CD4-positive, alpha-beta T cell treated with Interferon gamma for 1 hour (primary cell): ENCODE data around the gene LOXL1.
A peak's percentile ranks its signal among the peaks of the same experiment; 100 is the strongest.

Experiments used
- DNase-seq: peaks from one replicate; pipeline ENCODE4 v3.0.0-alpha.2; 2020

The LOXL1 gene, protein sequence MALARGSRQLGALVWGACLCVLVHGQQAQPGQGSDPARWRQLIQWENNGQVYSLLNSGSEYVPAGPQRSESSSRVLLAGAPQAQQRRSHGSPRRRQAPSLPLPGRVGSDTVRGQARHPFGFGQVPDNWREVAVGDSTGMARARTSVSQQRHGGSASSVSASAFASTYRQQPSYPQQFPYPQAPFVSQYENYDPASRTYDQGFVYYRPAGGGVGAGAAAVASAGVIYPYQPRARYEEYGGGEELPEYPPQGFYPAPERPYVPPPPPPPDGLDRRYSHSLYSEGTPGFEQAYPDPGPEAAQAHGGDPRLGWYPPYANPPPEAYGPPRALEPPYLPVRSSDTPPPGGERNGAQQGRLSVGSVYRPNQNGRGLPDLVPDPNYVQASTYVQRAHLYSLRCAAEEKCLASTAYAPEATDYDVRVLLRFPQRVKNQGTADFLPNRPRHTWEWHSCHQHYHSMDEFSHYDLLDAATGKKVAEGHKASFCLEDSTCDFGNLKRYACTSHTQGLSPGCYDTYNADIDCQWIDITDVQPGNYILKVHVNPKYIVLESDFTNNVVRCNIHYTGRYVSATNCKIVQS

DNA sequence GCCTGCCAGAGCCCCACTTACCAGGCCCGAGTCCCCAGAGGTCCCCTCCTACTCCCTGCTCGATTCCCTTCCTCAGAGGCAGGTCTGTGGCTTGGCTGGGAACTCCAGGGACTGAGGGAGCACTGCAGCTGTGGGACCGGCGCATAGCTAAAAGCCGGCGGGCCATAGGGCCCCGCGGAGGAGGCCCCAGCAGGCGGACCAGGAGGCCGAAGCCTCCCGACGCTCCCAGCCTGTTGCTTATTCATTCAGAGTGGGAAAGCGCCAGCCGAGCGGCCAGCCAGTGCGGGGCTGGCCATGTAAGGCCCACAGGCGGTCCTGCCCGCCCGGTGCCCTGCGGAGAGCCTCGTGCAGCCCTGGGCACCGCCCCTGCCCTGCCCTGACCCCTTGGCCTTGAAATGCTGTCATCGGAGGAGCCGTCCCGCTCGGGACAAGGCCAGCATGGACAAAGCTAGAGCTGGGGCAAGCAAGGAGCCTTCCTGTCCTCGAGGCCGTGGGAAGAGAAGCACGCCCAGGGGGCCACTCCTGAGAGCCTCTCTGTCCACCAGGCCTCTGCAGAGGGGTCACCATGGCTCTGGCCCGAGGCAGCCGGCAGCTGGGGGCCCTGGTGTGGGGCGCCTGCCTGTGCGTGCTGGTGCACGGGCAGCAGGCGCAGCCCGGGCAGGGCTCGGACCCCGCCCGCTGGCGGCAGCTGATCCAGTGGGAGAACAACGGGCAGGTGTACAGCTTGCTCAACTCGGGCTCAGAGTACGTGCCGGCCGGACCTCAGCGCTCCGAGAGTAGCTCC is at the start of gene LOXL1:
LOXL1 (plus strand) TSS at position 244 of the 784 bp plus-strand sequence; CDS start at position 566, 322 bp downstream.
- DNase-seq: no peak

DNA sequence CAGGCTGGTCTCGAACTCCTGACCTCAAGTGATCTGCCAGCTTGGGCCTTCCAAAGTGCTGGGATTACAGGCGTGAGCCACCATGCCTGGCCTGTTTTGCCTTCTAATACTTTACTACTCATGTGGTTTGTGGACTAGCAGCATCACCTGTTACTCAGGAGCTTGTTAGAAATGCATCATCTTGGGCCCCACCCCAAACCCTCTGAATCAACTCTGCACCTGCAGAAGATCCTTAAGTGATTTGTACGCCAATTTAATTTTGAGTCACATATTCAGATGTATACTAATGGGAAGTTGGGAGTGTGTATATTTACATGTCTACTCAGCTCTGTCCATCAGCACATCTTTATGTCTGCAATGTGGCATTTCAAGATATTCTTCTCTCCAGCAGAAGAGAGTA is 46.8 kb upstream of the LOXL1 start:
- DNase-seq: no peak

- no peak for DNase-seq
These were observed 44.5 kb upstream of the LOXL1 start for GRCh38 chr15:73881579-73882320.

GRCh38 chr15:73882761-73883419 is 43.4 kb upstream of the LOXL1 start:
- DNase-seq: no peak

DNA sequence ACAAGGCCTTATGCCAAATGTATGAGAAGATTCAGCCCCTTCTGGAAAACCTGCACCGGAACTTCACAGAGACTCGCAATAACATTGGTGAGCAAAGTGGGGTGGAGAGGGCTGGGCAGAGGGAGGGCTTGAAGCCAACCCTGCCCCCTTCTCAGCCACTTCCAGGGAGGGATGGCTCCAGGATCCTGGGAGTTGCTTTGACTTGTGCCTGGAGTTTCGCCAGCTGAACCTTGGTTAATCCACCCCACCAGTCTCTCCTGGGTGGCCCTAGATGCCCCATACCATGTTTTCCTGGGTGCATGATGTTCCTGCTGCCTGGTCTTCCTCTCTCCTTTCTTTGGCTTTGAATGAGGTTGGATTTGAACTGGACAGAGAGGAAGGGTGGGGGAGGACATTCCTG is 42.1 kb upstream of the LOXL1 start:
- no peak for DNase-seq

DNA sequence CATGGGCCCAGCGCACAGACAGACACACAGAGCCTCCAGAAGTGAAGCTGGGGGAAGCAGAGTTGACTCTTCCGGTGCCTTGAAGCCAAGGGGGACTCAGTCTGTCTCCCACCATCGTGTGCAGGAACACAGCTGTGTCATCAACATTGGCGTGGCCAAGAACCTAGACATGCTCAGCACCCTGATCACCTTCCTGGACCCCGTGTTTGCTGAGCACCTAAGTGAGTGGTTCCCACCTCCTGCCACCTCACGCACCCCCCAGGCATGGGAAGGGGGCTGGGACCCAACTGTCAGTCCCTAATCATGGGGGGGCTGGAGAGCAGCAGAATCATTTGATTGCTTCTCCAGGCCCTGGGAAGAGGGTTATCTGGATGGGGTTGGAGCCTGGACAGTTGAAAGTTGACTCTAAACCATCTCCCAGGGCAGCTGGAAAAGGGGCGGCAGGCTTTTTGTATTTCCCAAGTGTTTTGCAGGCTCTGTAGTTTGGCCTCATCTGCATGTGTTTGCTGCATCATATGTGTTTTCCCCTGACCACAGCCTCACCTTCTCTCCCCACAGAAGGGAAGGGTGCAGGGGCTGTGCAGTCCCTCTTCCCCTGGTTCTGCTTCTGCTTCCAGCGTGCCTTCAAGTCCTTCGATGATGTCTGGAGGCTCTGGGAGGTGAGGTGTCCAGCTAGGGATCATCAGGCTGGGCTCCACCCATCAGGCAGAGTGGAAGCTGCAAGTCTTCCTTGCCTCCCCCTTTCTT is 40.1 kb upstream of the LOXL1 start:
- DNase-seq: no peak

- DNase-seq: no peak
These were observed 39.4 kb upstream of the LOXL1 start for GRCh38 chr15:73886717-73887345.

DNA sequence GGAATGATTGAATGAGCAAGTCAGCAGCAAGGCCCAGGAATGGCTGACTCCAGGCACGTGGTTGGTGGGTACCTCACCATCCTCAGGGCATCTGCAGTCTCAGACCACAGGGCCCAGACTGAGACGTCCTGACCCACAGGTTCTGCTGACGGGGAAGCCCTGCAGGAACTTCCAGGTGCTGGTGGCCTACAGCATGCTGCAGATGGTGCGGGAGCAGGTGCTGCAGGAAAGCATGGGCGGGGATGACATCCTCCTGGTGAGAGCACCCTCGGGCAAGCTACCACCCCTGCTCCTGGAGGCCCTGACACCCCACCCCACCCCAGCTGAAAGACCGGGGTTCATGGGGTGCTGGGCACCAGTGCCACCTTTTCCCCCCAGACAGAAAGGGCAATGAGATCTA is 38.8 kb upstream of the LOXL1 start:
- DNase-seq: no peak

DNA sequence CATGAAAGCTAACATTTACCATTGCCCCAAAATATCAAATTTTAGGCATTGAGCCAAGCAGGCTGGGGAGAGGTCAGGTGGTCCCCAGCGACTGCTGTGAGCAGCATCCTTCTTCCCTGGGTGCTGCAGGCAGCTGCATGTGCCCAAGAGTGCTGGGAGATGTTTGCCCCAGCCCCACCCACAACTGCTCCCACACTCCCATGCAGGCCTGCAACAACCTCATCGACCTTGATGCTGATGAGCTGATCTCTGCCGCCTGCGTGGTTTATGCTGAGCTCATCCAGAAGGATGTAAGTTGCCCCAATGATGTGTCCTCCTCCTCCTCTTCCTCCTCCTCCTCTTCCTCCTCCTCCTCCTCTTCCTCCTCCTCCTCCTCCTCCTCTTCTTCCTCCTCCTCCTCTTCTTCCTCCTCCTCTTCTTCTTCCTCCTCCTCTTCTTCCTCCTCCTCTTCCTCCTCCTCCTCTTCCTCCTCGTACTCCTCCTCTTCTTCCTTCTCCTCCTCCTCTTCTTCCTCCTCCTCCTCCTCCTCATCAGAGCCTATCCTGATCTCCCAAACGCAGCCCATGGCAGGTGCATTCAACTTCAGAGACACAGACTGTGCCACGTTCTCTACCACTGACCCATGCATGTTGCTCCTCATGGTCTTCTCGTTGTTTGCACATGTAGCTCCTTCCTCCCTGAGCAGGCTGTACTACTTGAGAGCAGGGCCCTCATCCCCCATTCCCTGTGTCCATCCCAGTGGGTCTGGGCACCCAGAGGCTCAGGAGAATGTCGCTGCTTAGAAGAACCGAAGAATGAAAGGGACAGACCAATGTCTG is 37.8 kb upstream of the LOXL1 start:
- no peak for DNase-seq

GRCh38 chr15:73889053-73889761 is 37.1 kb upstream of the LOXL1 start:
- DNase-seq: no peak

- no peak for DNase-seq
These were observed 36.5 kb upstream of the LOXL1 start for GRCh38 chr15:73889762-73890124.

DNA sequence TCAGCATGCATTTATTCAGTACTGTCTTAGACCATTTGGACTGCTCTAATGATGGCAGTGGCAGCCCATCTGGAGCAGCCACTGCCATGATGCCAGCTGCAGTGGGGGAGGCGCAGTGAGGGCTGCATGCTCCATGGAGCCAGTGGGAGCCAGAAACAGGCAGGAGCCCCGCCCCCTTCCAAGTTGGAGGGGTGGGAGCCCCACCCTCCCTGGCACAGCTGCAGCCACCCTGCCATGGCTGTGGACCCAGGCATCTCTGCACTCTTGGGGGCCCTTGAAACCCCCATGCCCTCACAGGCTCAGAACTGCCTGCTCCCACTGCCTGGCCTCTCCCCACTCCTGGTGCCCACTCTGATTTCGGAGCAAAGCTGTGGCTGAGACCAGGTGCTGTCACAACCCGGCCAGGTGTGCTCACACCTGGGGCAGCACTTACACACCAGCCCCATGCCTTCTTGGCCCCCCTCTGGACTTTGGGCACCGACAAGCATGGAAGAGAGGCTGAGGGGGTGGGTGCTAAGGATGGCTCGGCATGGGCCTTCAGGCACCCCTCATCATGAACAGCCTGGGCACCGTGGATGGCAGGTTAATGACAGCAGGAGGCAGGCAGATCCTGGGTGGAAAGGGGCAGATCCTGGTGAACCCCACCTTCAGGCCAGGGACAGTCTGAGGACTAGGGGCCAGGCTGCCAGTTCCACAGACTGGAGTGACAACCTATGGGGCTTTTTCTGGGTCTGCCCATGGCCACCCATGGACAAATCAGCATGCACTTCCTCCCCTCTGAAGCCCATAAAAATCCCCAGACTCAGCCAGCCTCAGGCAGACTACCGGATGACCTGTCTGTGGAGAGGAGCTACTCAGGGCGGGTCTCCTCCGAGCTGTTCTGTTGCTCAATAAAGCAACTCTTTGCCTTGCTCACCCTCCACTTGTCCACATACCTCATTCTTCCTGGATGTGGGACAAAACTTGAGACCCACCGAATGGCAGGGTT is 34.6 kb upstream of the LOXL1 start:
- no peak for DNase-seq

DNA sequence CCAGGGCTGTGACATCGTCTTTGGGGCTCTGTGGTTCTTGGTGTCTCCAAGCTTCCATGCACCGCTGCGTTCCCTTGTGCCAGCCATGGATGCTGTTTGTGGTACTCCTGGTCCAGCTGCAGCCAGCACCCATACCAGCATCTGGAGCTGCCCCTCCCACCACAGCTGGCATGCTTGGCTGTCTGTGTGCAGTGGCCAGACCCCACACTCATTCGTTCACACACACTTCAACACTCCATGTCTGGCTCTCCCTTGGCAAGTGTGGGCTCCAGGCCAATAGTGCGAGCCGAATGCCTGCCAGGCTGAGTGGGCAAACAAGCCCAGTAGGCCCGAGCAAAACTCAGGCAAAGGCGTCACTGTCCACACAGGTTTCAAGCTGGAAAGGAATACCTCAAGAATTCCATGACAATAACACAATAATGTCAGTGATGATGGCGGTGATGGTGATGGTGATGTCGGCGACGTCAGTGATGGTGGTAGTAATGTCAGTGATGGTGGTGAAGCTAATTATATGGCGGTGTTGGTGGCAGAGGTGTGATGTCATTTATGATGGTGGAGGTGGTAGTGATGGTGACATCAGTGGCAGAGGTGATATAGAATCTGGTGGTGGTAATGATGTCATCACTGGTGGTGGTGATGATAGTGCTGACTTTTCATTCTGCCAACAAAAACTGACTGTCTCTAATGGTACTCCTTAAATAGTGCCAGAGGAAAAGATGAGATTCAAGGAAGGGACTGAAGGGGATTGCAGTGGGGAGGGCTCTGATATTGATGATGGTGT is 33.6 kb upstream of the LOXL1 start:
- DNase-seq: no peak

- DNase-seq: no peak
These were observed 32.0 kb upstream of the LOXL1 start for GRCh38 chr15:73894133-73894814.

DNA sequence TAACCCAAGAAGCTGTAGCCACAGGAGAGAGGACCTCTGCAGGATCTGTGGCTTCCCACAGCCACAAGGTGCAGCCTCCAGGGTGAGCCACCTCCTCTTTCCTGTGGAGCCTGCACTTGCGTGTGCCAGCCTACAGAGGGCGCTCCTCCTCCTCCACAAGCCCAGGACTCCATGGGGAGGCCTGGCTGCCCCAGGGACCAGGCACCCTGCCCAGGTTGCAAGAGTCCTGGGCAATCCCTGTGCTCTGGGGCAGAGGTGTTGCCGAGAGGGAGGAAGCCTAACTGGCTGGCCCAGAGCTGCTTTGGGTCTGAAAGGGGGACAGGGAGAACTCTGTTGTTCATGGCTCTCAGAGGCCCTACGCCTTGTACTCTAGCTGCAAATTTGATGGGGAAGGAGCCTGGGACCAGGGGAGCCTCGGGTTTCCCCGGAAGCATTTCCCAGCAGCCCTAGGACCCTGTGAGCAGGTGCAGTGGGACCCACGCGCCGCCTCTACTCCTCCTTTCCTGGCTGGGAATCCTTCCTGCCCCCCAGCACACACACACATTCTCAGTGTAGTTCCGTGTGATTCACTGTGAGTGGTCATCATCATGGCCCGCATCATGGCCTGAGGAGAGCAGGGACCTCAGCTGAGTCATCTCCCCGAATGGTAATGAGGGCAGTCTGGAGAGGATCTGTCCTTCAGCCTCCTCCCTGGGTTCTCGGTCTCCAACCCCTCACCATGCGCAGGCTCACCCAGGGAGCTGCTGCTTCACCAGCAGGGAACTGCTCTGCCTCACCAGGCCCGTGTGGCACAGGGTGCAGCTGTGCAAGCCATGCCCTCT is 28.6 kb upstream of the LOXL1 start:
- peak; percentile 49 for DNase-seq
